HFF-Myc (cell line): ENCODE data around the gene UNC13A.

Source experiments
- DNase-seq: peaks from one replicate; pipeline ENCODE4 v3.0.0-alpha.2; 2011; ENCODE audit warnings: low read depth; ENCODE audit errors: extremely low read depth
- H3K4me3 ChIP-seq: replicated peaks from 2 replicates; pipeline ENCODE4 v1.5.1; 2011; ENCODE audit warnings: low read depth, mild to moderate bottlenecking, control low read depth, low read length
- TF ChIP-seq, protein P1 (sequence below): IDR thresholded peaks from 2 replicates; pipeline ENCODE4 v1.5.1; 2012; ENCODE audit warnings: mild to moderate bottlenecking, low read depth, low read length, control low read depth; ENCODE audit errors: missing control alignments

UNC13A gene

GRCh38 chr19:17648097-17648660 is 40.0 kb downstream of the UNC13A start:
- H3K4me3 ChIP-seq = no peak overlapping the region
- no peak for DNase-seq
- TF ChIP-seq, protein P1, sequence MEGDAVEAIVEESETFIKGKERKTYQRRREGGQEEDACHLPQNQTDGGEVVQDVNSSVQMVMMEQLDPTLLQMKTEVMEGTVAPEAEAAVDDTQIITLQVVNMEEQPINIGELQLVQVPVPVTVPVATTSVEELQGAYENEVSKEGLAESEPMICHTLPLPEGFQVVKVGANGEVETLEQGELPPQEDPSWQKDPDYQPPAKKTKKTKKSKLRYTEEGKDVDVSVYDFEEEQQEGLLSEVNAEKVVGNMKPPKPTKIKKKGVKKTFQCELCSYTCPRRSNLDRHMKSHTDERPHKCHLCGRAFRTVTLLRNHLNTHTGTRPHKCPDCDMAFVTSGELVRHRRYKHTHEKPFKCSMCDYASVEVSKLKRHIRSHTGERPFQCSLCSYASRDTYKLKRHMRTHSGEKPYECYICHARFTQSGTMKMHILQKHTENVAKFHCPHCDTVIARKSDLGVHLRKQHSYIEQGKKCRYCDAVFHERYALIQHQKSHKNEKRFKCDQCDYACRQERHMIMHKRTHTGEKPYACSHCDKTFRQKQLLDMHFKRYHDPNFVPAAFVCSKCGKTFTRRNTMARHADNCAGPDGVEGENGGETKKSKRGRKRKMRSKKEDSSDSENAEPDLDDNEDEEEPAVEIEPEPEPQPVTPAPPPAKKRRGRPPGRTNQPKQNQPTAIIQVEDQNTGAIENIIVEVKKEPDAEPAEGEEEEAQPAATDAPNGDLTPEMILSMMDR = no peak

DNA sequence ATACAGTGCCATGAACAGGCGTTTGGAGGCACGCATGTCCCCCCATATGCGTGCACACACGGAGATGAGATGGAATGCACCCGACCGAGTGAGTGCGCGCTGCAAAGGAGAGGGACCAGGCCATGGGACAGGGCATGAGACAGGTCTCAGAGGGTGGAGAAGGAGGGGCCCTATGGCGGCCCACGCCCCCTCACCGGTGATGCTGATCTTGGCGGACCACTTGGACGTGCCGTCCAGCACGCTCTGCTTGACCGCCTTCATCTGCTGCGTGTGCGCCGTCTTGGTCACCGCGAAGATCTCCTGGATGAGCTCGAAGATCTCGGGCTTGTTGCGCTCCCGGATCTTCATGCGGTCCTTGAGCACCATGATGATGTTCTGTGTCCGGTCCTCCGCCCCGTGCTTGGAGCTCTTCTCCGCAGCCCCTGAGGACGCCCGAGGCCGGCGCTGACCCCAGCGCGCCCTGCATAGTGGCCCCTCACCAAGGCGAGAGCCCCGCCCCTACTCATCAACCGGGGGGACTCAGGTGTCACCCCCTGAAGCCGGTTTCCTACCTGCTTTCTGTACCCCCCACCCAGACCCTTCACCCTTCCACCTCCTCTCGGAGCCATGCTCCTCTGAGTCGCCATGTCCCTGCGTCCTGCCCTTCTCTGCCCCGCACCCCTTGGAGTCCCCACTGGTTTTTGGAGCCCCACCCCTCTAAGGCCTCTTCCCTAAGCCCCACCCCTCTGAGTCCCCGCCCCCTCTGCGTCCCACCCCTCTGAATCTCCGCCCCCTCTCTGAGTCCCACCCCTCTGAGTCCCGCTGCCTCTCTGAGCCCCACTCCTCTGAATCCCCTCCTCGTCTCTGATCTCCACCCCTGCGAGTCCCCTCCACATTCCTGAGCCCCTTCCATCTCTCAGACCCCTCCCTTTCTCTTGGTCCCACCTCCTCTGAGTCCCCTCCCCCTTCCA is 40.8 kb downstream of the UNC13A start:
- TF ChIP-seq, protein P1 = no peak
- H3K4me3 ChIP-seq = no peak overlapping the region
- DNase-seq = no peak

- TF ChIP-seq, protein P1 = no peak
- no peak for DNase-seq
- no peak overlapping the region for H3K4me3 ChIP-seq
These were observed 41.7 kb downstream of the UNC13A start for GRCh38 chr19:17646441-17646840.

GRCh38 chr19:17645339-17645963 is 42.7 kb downstream of the UNC13A start:
- no peak overlapping the region for H3K4me3 ChIP-seq
- no peak for DNase-seq
- TF ChIP-seq, protein P1 = no peak

- no peak for DNase-seq
- TF ChIP-seq, protein P1 = no peak
- H3K4me3 ChIP-seq = no peak overlapping the region
These were observed 45.5 kb downstream of the UNC13A start for GRCh38 chr19:17642656-17643055.

DNA sequence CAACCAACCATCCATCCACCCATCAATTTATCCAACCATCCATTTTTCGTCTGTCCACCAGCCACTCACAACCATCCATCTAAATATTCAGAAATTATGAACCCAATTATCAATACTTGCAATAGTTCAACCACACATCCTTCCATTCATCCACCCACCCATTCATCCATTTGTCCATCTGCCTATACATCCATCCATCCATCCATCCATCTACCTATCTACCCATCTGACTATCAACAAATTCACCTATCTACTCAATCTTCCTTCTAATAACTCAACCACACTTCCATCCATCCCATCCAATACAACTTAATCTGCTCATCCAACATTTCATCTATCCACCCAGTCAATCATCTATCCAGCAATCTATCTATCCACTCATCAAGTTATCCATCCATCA is 46.3 kb downstream of the UNC13A start:
- TF ChIP-seq, protein P1 = no peak
- H3K4me3 ChIP-seq = no peak overlapping the region
- no peak for DNase-seq
